Neutrophil (primary cell): ENCODE measurements around the gene YKT6.

Source experiments
- H3K27ac ChIP-seq: fragments of 200-600 bp; sonication (generic); 2 replicates; pipeline ENCODE4 v1.5.1; 2016; ENCODE audit warnings: mild to moderate bottlenecking, moderate library complexity
- H3K27me3 ChIP-seq: fragments of 200-600 bp; sonication (generic); 2 replicates; pipeline ENCODE4 v1.6.0; 2016; ENCODE audit warnings: mild to moderate bottlenecking
- H3K36me3 ChIP-seq: fragments of 200-600 bp; sonication (generic); 2 replicates; pipeline ENCODE4 v1.5.1; 2017
- H3K4me1 ChIP-seq, 2 experiments: fragments of 200-600 bp in 1 of 2; sonication (generic) in 1 of 2; 1 replicate in 1 of 2; 2 replicates in 1 of 2; pipeline versions ENCODE4 v1.5.1 to v1.6.1; 2013 to 2016; ENCODE audit warnings: low read depth in 1 of 2, low read length in 1 of 2, mild to moderate bottlenecking in 1 of 2, moderate library complexity in 1 of 2; ENCODE audit not compliant: control insufficient read depth in 1 of 2, insufficient read depth in 1 of 2
- H3K4me3 ChIP-seq, 2 experiments: fragments of 200-600 bp in 1 of 2; sonication (generic) in 1 of 2; 1 replicate in 1 of 2; 2 replicates in 1 of 2; pipeline ENCODE4 v1.5.1; 2013 to 2016; ENCODE audit warnings: low read depth in 1 of 2, low read length in 1 of 2, mild to moderate bottlenecking in 1 of 2, moderate library complexity in 1 of 2
- H3K9me3 ChIP-seq: fragments of 200-600 bp; sonication (generic); 2 replicates; pipeline ENCODE4 v1.5.1; 2016
- TF ChIP-seq, protein P1 (sequence below): fragments of 200-600 bp; sonication (generic); IDR thresholded peaks from 2 replicates; pipeline ENCODE4 v1.5.1; 2016; ENCODE audit warnings: antibody characterized with exemption

The YKT6 gene

DNA sequence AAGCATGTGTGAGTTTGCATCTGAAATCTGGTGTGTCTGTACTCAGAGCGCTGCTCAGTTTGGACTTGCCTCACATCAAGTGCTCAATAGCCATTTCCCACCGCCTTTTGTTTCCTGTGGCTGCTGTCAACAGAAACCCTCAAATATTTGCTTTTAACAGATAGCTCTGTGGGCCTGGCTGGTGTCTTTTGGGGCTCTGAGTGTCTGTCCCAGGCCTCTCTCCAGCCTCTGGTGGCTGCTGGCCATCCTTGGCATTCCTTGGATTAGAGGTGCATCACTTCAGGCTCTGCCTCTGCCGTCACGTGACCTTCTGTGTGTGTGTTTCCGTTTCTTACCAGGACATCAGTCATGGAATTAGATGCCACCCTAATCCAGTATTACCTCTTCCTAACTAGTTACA, 9.3 kb downstream of the YKT6 start:
- Histone ChIP-seq H3K36me3 (peaks cover 100% of the 10 kb centered on the region), H3K27ac (no peak overlapping the region), H3K9me3 (no peaks in the 10 kb centered on the region), H3K4me3 (no peak overlapping the region), H3K27me3 (no peaks in the 10 kb centered on the region), H3K4me1 (no peaks in the 10 kb centered on the region)
- TF ChIP-seq, protein P1, sequence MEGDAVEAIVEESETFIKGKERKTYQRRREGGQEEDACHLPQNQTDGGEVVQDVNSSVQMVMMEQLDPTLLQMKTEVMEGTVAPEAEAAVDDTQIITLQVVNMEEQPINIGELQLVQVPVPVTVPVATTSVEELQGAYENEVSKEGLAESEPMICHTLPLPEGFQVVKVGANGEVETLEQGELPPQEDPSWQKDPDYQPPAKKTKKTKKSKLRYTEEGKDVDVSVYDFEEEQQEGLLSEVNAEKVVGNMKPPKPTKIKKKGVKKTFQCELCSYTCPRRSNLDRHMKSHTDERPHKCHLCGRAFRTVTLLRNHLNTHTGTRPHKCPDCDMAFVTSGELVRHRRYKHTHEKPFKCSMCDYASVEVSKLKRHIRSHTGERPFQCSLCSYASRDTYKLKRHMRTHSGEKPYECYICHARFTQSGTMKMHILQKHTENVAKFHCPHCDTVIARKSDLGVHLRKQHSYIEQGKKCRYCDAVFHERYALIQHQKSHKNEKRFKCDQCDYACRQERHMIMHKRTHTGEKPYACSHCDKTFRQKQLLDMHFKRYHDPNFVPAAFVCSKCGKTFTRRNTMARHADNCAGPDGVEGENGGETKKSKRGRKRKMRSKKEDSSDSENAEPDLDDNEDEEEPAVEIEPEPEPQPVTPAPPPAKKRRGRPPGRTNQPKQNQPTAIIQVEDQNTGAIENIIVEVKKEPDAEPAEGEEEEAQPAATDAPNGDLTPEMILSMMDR, result no peak

DNA sequence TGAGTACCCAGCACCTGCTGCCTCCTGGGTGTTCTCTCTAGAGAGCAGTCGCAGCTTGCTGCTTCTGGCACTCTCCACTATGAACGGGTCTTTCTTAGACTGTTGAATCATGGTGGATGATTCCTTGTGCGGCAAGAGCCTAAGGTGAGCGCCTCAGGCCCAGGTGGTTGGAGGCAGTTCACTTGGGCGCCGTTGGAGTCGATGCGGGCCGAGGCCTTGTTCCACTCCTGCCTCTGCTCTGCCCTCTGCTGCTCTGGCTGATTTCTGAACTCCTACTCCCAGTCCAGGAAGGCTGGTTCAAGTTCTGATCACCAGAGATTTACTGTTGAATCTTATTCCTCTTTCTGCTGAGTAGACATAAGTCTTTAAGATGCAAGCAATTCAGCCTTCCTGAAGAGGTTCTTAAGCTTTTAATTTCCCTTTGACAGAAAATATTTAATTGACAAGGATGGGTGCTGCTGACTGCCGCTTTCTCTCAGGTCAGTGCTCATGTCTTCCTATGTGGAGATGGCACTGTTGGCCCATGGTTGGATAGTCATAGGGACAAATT, 10.4 kb downstream of the YKT6 start:
- no peaks in the 10 kb centered on the region for H3K4me1 ChIP-seq
- TF ChIP-seq, protein P1, result no peak
- H3K27me3 ChIP-seq, result no peaks in the 10 kb centered on the region
- H3K36me3 ChIP-seq, result peaks cover 93% of the 10 kb centered on the region
- H3K4me3 ChIP-seq, result no peak overlapping the region
- H3K27ac ChIP-seq, result no peak overlapping the region
- H3K9me3 ChIP-seq, result no peaks in the 10 kb centered on the region

DNA sequence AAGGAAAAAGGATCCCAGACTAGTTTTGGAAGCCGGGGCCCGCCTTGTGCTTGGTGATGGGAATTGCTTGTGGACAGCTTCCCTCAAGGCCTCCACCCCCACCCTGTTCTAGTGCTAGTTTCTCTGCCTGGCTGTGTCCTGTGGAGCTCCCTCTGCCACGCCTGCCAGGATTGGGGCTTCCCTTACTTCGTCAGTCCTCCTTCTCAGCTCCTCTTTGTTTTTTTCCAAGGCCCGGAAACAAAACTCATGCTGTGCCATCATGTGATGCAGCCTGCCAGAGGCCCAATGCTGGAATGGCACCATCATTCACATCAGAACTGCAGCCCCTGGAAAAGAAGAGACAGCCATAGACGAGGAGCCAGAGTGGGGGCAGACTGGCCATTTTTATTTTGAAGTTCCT, 11.2 kb downstream of the YKT6 start:
- H3K27ac ChIP-seq, result no peak overlapping the region
- H3K9me3 ChIP-seq, result no peaks in the 10 kb centered on the region
- H3K36me3 ChIP-seq, result peaks cover 85% of the 10 kb centered on the region
- TF ChIP-seq, protein P1, result no peak
- no peak overlapping the region for H3K4me3 ChIP-seq
- no peaks in the 10 kb centered on the region for H3K27me3 ChIP-seq
- H3K4me1 ChIP-seq, result no peaks in the 10 kb centered on the region

DNA sequence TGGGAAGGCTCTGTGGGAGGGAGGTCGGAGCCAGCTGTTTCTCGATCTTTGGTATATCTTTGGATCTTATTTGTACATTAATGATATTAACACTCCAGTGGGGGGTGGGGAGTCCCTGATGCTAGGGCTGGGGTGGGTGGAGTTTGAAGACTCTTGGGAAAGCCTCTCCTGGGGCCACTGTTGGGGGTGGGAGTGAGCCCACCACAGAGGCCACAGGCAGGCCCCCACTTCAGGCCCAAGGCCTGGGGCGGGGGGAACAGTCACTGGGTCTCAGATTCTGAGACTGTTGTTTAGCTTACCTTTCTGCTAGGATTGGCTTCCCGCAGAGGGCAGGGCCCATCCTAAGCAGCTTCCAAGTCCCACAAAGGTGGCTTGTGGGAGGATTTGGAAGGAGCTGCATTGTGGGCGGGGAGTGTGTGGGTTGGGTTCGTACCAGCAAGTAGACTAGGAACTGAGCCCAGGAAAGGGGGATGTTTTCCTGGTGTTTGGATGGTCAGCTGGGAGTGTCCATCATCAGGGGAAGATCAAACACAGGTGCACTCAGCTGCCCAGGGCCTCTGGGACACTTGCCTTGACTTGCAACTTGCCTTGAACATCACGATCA, 11.9 kb downstream of the YKT6 start:
- no peak overlapping the region for H3K27ac ChIP-seq
- H3K36me3 ChIP-seq, result peaks cover 78% of the 10 kb centered on the region

DNA sequence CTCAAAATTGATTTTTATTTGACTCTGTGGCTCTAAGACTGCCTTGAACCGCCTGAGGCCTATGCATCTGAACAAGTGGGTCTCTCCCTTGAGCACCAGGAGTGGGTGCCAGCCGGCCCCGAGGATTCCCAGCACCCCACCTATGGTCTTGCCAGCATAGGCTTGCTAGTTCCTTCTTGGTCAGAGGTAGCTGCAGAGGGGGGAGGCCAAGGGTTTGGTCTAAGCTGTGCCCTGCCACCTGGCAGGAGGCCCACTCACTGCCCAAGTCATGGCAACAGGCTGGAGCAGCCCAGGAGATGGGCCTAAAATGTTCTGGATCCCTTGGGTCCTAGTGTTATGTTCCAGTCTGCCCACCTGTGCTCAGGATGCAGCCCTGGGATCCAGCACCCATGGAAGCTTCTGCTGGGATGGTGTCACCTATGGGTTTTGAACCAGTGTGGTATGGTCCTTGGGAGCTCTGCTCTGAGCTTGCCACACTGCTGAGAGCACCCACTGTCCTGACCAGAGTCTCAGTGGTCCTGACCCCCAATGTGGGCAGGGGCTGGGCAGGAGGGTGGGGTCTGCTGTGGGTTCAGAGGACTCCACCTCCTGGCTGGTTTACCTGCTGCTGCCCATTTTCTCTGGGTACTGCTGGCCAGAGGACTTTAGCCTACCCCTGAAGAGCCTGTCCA, 12.6 kb downstream of the YKT6 start:
- Histone ChIP-seq H3K27me3 (no peaks in the 10 kb centered on the region), H3K9me3 (no peaks in the 10 kb centered on the region), H3K36me3 (peaks cover 72% of the 10 kb centered on the region), H3K4me1 (no peaks in the 10 kb centered on the region), H3K4me3 (no peak overlapping the region), H3K27ac (no peak overlapping the region)
- TF ChIP-seq, protein P1, result no peak

More for the DNA sequence above, 11.9 kb downstream of the YKT6 start:
- TF ChIP-seq, protein P1, result no peak
- Histone ChIP-seq H3K27me3 (no peaks in the 10 kb centered on the region), H3K9me3 (no peaks in the 10 kb centered on the region), H3K4me1 (no peaks in the 10 kb centered on the region), H3K4me3 (no peak overlapping the region)
